B cell (primary cell): ENCODE data around the gene ZNF189. TPM values are rescaled to one million over a fixed set of nuclear protein-coding genes. Genes with fewer than 3 reads are reported as not detected.

Experiments
- ATAC-seq: fragments of 200-7000 bp; cut with Tn5 transposase; one replicate; pipeline ENCODE4 v1.10.0; 2021; ENCODE audit warnings: low read depth, mild to moderate bottlenecking, moderate number of reproducible peaks, moderate library complexity
- CTCF ChIA-PET: fragments of 350-600 bp; sonication (Branson Sonifier 250); formaldehyde crosslinking; loops from one replicate; lab custom pipeline; 2021; ENCODE audit warnings: antibody characterized with exemption, inconsistent platforms; lab: Charles Lee
- POLR2A ChIA-PET: fragments of 350-600 bp; sonication (Branson Sonifier 250); formaldehyde crosslinking; loops from one replicate; lab custom pipeline; 2021; ENCODE audit warnings: antibody characterized with exemption; lab: Charles Lee
- DNase-seq: peaks from one replicate; pipeline ENCODE4 v3.0.0; 2013
- H2AFZ ChIP-seq: 2 replicates; pipeline ENCODE4 v1.6.1; 2012; ENCODE audit warnings: mild to moderate bottlenecking, low read depth, low read length; ENCODE audit not compliant: insufficient read depth, poor library complexity, severe bottlenecking
- H3K27ac ChIP-seq, 2 donors: 1 replicate in 1 of 2; 2 replicates in 1 of 2; pipeline ENCODE4 v1.5.1; 2012 to 2013; ENCODE audit warnings: low read length in 2 of 2, mild to moderate bottlenecking in 2 of 2, moderate library complexity in 1 of 2
- H3K27me3 ChIP-seq, 4 experiments: fragments of 200-600 bp in 1 of 4; sonication (generic) in 1 of 4; replicated peaks in 1 of 4; 1 replicate in 2 of 4; 2 replicates in 2 of 4; pipeline versions ENCODE4 v1.6.1 to v1.7.0; 2013 to 2016; ENCODE audit warnings: low read length in 3 of 4, mild to moderate bottlenecking in 2 of 4, mixed read lengths in 1 of 4, moderate library complexity in 1 of 4; ENCODE audit not compliant: insufficient read depth in 4 of 4, control insufficient read depth in 3 of 4; ENCODE audit errors: control extremely low read depth in 1 of 4
- H3K36me3 ChIP-seq, 2 experiments: replicated peaks in 1 of 2; 1 replicate in 1 of 2; 2 replicates in 1 of 2; pipeline versions ENCODE4 v1.6.1 to v1.7.1; 2013; ENCODE audit warnings: low read length in 1 of 2; ENCODE audit not compliant: insufficient read depth in 2 of 2, control insufficient read depth in 1 of 2; ENCODE audit errors: control extremely low read depth in 1 of 2, extremely low read depth in 1 of 2
- H3K4me1 ChIP-seq, 2 donors: fragments of 200-600 bp in 1 of 2; sonication (generic) in 1 of 2; 1 replicate in 1 of 2; 2 replicates in 1 of 2; pipeline versions ENCODE4 v1.5.1 to v1.6.1; 2013 to 2017; ENCODE audit warnings: low read length in 2 of 2; ENCODE audit not compliant: control insufficient read depth in 2 of 2, insufficient read depth in 2 of 2
- H3K4me2 ChIP-seq: replicated peaks from 2 replicates; pipeline ENCODE3; 2012; ENCODE audit warnings: mild to moderate bottlenecking, low read depth, low read length; ENCODE audit not compliant: poor library complexity, severe bottlenecking
- H3K4me3 ChIP-seq, 5 experiments: fragments of 200-600 bp in 1 of 5; sonication (generic) in 1 of 5; 1 replicate in 3 of 5; 2 replicates in 2 of 5; pipeline versions ENCODE4 v1.5.1 to v1.7.0; 2011 to 2016; ENCODE audit warnings: low read length in 4 of 5, mild to moderate bottlenecking in 4 of 5, low read depth in 2 of 5, control low read depth in 1 of 5, moderate library complexity in 1 of 5; ENCODE audit not compliant: insufficient read depth in 1 of 5; ENCODE audit errors: control extremely low read depth in 1 of 5, extremely low read depth in 1 of 5
- H3K79me2 ChIP-seq: fragments of 200-600 bp; sonication (generic); one replicate; pipeline ENCODE4 v1.6.0; 2016; ENCODE audit warnings: low read length; ENCODE audit not compliant: control insufficient read depth, insufficient read depth
- H3K9ac ChIP-seq: fragments of 200-600 bp; sonication (generic); 2 replicates; pipeline ENCODE4 v1.6.1; 2017; ENCODE audit warnings: mild to moderate bottlenecking, low read length, moderate library complexity
- H3K9me3 ChIP-seq, 3 donors: one replicate each; pipeline versions ENCODE4 v1.6.1 to v1.7.1; 2013; ENCODE audit warnings: low read length in 2 of 3; ENCODE audit not compliant: control insufficient read depth in 2 of 3, insufficient read depth in 1 of 3; ENCODE audit errors: control extremely low read depth in 1 of 3
- H4K20me1 ChIP-seq: 2 replicates; pipeline ENCODE4 v1.6.0; 2012; ENCODE audit warnings: mild to moderate bottlenecking, low read length; ENCODE audit not compliant: insufficient read depth, control insufficient read depth, poor library complexity, severe bottlenecking
- H3K27ac Mint-ChIP-seq: one replicate; pipeline ENCODE4 v1.8.0; 2021; ENCODE audit warnings: mixed read lengths
- H3K27me3 Mint-ChIP-seq: one replicate; pipeline ENCODE4 v1.8.0; 2021; ENCODE audit warnings: mixed read lengths
- H3K4me1 Mint-ChIP-seq: one replicate; pipeline ENCODE4 v1.8.0; 2021; ENCODE audit warnings: mixed read lengths
- H3K4me3 Mint-ChIP-seq: one replicate; pipeline ENCODE4 v1.8.0; 2021; ENCODE audit warnings: mixed read lengths
- H3K9me3 Mint-ChIP-seq: one replicate; pipeline ENCODE4 v1.8.0; 2022; ENCODE audit warnings: mixed read lengths; ENCODE audit not compliant: insufficient read depth
- CTCF ChIP-seq: fragments of 200-600 bp; IDR thresholded peaks from one replicate; pipeline ENCODE4 v1.8.0; 2022; ENCODE audit warnings: antibody characterized with exemption, mild to moderate bottlenecking
- EZH2 ChIP-seq: IDR thresholded peaks from 2 replicates; pipeline ENCODE4 v1.6.1; 2012; ENCODE audit warnings: borderline replicate concordance, low read depth, mild to moderate bottlenecking, moderate library complexity, low read length; ENCODE audit not compliant: insufficient read depth, poor library complexity, severe bottlenecking
- WGBS: methylation state at CpG from one replicate; pipeline ENCODE4 v1.1.5; 2013; ENCODE audit warnings: missing lambda C conversion rate; ENCODE audit not compliant: insufficient coverage; 5-methylcytosine and 5-hydroxymethylcytosine counted together
- intact Hi-C: fragments of 100-400 bp; cut with micrococcal nuclease; formaldehyde crosslinking; loops from one replicate; pipeline ENCODE4 v1.10.0; 2022
- polyA plus RNA-seq: library from polyadenylated mRNA; depleted of rRNA; stranded (reverse); fragments of >200 nt; gene quantifications from 2 replicates; pipeline ENCODE4 v1.2.3, GENCODE V29; 2012
- total RNA-seq, 2 donors: library from RNA; stranded (reverse); fragments of 120-200 nt in 1 of 2; gene quantifications; 1 replicate in 1 of 2; 2 replicates in 1 of 2; pipeline versions ENCODE4 v1.2.3 to v1.2.4, GENCODE V29; 2013 to 2022

Gene ZNF189
- total and polyA plus RNA-seq, 2 donors (not counting 1 experiment from before 2014, with no cell fraction given): 4.0 to 25.7 TPM

GRCh38 chr9:101437806-101438232, 39.2 kb downstream of the ZNF189 start:
- no peaks in the 10 kb centered on the region for H3K4me1 Mint-ChIP-seq

GRCh38 chr9:101438523-101438922, 39.9 kb downstream of the ZNF189 start:
- Histone ChIP-seq H3K36me3 (no peaks in the 10 kb centered on the region), H3K4me1 (no peaks in the 10 kb centered on the region), H3K4me2 (no peak overlapping the region), H3K27ac (no peak overlapping the region), H3K79me2 (no peaks in the 10 kb centered on the region), H3K4me3 (no peak overlapping the region), H3K9me3 (no peaks in the 10 kb centered on the region), H3K9ac (no peak overlapping the region), H4K20me1 (no peaks in the 10 kb centered on the region), H3K27me3 (peaks cover 0 to 7% (median 2%) of the 10 kb centered on the region in 4 experiments), H2AFZ (no peak overlapping the region)
- H3K27ac Mint-ChIP-seq: no peak overlapping the region
- ChIA-PET POLR2A (no interaction called here), CTCF (no interaction called here)
- no peak for ATAC-seq
- no peaks in the 10 kb centered on the region for H3K9me3 Mint-ChIP-seq
- DNase-seq: no peak
- TF ChIP-seq CTCF (no peak), EZH2 (no peak)
- WGBS: no CpG with 5 or more reads among the region's 3 CpGs
- H3K4me1 Mint-ChIP-seq: no peaks in the 10 kb centered on the region
- H3K4me3 Mint-ChIP-seq: no peak overlapping the region
- H3K27me3 Mint-ChIP-seq: peaks cover 17% of the 10 kb centered on the region
- intact Hi-C loops: no loop called here

More at GRCh38 chr9:101437806-101438232, 39.2 kb downstream of the ZNF189 start:
- H3K9me3 Mint-ChIP-seq: no peaks in the 10 kb centered on the region
- Histone ChIP-seq H4K20me1 (no peaks in the 10 kb centered on the region), H3K36me3 (no peaks in the 10 kb centered on the region), H3K4me2 (no peak overlapping the region), H3K9ac (no peak overlapping the region), H3K27ac (no peak overlapping the region), H3K4me1 (no peaks in the 10 kb centered on the region), H3K27me3 (peaks cover 0 to 3% (median 0%) of the 10 kb centered on the region in 4 experiments), H3K79me2 (no peaks in the 10 kb centered on the region), H2AFZ (no peak overlapping the region), H3K9me3 (no peaks in the 10 kb centered on the region), H3K4me3 (no peak overlapping the region)
- ChIA-PET POLR2A (no interaction called here), CTCF (no interaction called here)
- no peak overlapping the region for H3K4me3 Mint-ChIP-seq
- WGBS: 98% methylated on average over 2 of the region's 2 CpGs
- TF ChIP-seq CTCF (no peak), EZH2 (no peak)
- intact Hi-C loops: no loop called here
- no peak for ATAC-seq
- DNase-seq: no peak
- H3K27ac Mint-ChIP-seq: no peak overlapping the region
- peaks cover 11% of the 10 kb centered on the region for H3K27me3 Mint-ChIP-seq
